ENCODE measurements around the gene NKX6-2. TPM values are rescaled to one million over a fixed set of nuclear protein-coding genes. Genes with fewer than 3 reads are reported as not detected.

Gene NKX6-2
- total RNA-seq, 6 experiments from 2014 or later: not detected

DNA sequence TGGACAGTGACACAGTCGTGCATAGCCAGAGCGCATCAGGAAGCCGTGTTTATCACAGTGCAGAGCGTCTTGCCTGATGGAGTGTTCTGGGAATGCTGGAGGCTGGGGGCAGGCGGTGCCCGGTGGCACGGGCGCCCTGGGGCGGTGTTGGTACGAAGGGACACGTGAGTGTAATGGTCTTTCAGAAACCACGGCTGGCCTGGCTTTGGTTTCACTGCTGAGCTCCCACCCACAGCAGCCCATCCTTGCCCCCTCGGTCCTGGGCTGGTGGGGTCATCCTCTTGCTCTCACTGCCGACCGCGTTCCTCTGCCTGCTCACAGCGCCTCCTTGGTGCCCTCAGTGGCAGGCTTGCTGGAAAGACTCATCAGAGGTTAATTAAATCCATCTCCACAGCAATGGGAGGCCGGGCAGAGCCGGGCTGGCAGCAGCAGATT is 50.6 kb downstream of the NKX6-2 start:
- no peak for TF ChIP-seq CTCF (IDR thresholded peaks at IDR 0.05)
- Mint-ChIP-seq H3K9me3 (no peaks in the 10 kb centered on the region), H3K4me3 (no peak overlapping the region), H3K36me3 (ENCODE audit: low read depth) (0 out of 2 replicates have a peak, but pooled peaks cover 4% of the 10 kb centered on the region), H3K4me1 (ENCODE audit: low read depth) (no peaks in the 10 kb centered on the region), H3K27me3 (ENCODE audit: insufficient read depth) (peaks cover 1% of the 10 kb centered on the region), H3K27ac (no peak overlapping the region)
- no peak for DNase-seq

GRCh38 chr10:132733926-132734325 is 52.0 kb downstream of the NKX6-2 start:
- Mint-ChIP-seq H3K36me3 (ENCODE audit: low read depth) (no peaks in the 10 kb centered on the region), H3K4me3 (no peak overlapping the region)
- no peak for DNase-seq

More at GRCh38 chr10:132733926-132734325, 52.0 kb downstream of the NKX6-2 start:
- Mint-ChIP-seq H3K4me1 (ENCODE audit: low read depth) (no peaks in the 10 kb centered on the region), H3K27ac (no peak overlapping the region), H3K27me3 (ENCODE audit: insufficient read depth) (peaks cover 1% of the 10 kb centered on the region), H3K9me3 (no peaks in the 10 kb centered on the region)
- TF ChIP-seq CTCF (IDR thresholded peaks at IDR 0.05): no peak

Other genes starting within 250 kb of the NKX6-2 start
- 10 to 100 TPM; 58.9 to 64.6 (median 63.8) TPM for gene INPP5A, start 248.4 kb downstream of the NKX6-2 start, total RNA-seq (2021; fragmentation: NEBNext Ultra II Directional; extraction: Animal tissue kit (Norgen Biotek cat#: 25700))
- 1 to 10 TPM in 2 of 6 experiments, under 1 TPM in 3, not detected in 1; 0.31 to 1.4 (median 0.32) TPM for gene CFAP46, start 156.4 kb upstream of the NKX6-2 start, total RNA-seq (2021; fragmentation: NEBNext Ultra II Directional; extraction: Animal tissue kit (Norgen Biotek cat#: 25700))

Data from HFFc6 (cell line).